Mesenchymal stem cell (in vitro differentiated cells and primary cell): ENCODE data around the gene FBXO2.

Source experiments
- DNase-seq: peaks from one replicate; pipeline ENCODE4 v3.0.0-alpha.2; 2013
- H2AFZ ChIP-seq: one replicate; pipeline ENCODE4 v1.6.1; 2013; ENCODE audit warnings: low read depth, mild to moderate bottlenecking, control low read depth, inconsistent platforms, low read length, moderate library complexity
- H2AK5ac ChIP-seq: 2 replicates; pipeline ENCODE4 v1.6.1; 2013; ENCODE audit warnings: low read length, moderate library complexity, mild to moderate bottlenecking, inconsistent platforms; ENCODE audit not compliant: severe bottlenecking
- H2BK120ac ChIP-seq: one replicate; pipeline ENCODE4 v1.6.1; 2013; ENCODE audit warnings: low read depth, mild to moderate bottlenecking, inconsistent platforms, low read length, moderate library complexity
- H2BK12ac ChIP-seq, 2 experiments: one replicate each; pipeline ENCODE4 v1.6.1; 2013; ENCODE audit warnings: inconsistent platforms in 2 of 2, low read length in 2 of 2, mild to moderate bottlenecking in 2 of 2, moderate library complexity in 2 of 2, control low read depth in 1 of 2
- H2BK15ac ChIP-seq: one replicate; pipeline ENCODE4 v1.6.1; 2013; ENCODE audit warnings: mild to moderate bottlenecking, low read depth, inconsistent platforms; ENCODE audit not compliant: poor library complexity, severe bottlenecking
- H2BK5ac ChIP-seq: 2 replicates; pipeline ENCODE4 v1.6.1; 2013; ENCODE audit warnings: low read depth, mild to moderate bottlenecking, low read length, control low read depth, inconsistent platforms; ENCODE audit not compliant: poor library complexity, severe bottlenecking
- H3K14ac ChIP-seq, 2 experiments: one replicate each; pipeline ENCODE4 v1.6.1; 2013; ENCODE audit warnings: inconsistent platforms in 2 of 2, low read length in 2 of 2, control low read depth in 1 of 2, mild to moderate bottlenecking in 1 of 2, moderate library complexity in 1 of 2
- H3K18ac ChIP-seq, 2 experiments: one replicate each; pipeline ENCODE4 v1.6.1; 2013; ENCODE audit warnings: inconsistent platforms in 2 of 2, low read length in 2 of 2, control low read depth in 1 of 2, low read depth in 1 of 2, mild to moderate bottlenecking in 1 of 2
- H3K23ac ChIP-seq, 2 experiments: one replicate each; pipeline ENCODE4 v1.6.1; 2013; ENCODE audit warnings: inconsistent platforms in 2 of 2, low read length in 2 of 2, mild to moderate bottlenecking in 2 of 2, moderate library complexity in 2 of 2, control low read depth in 1 of 2
- H3K27ac ChIP-seq: 2 replicates; pipeline ENCODE4 v1.5.1; 2013; ENCODE audit warnings: mild to moderate bottlenecking, moderate library complexity, low read length, control low read depth, inconsistent platforms; ENCODE audit not compliant: poor library complexity, severe bottlenecking
- H3K27me3 ChIP-seq, 2 experiments: 2 replicates each; pipeline versions ENCODE4 v1.6.1 to v1.7.0; 2013; ENCODE audit warnings: low read length in 2 of 2, mild to moderate bottlenecking in 2 of 2, moderate library complexity in 2 of 2, control low read depth in 1 of 2, inconsistent platforms in 1 of 2; ENCODE audit not compliant: control insufficient read depth in 1 of 2, insufficient read depth in 1 of 2
- H3K36me3 ChIP-seq, 2 experiments: 2 replicates each; pipeline versions ENCODE4 v1.6.1 to v1.7.0; 2013; ENCODE audit warnings: low read length in 2 of 2, control low read depth in 1 of 2, inconsistent platforms in 1 of 2, low read depth in 1 of 2, mild to moderate bottlenecking in 1 of 2; ENCODE audit not compliant: insufficient read depth in 2 of 2, control insufficient read depth in 1 of 2
- H3K4ac ChIP-seq, 2 experiments: one replicate each; pipeline ENCODE4 v1.6.1; 2013; ENCODE audit warnings: inconsistent platforms in 2 of 2, low read length in 2 of 2, mild to moderate bottlenecking in 2 of 2, moderate library complexity in 2 of 2, control low read depth in 1 of 2, low read depth in 1 of 2
- H3K4me1 ChIP-seq: 2 replicates; pipeline ENCODE4 v1.6.1; 2013; ENCODE audit warnings: low read depth, low read length, control low read depth; ENCODE audit not compliant: control insufficient read depth, insufficient read depth
- H3K4me2 ChIP-seq: 2 replicates; pipeline ENCODE4 v1.6.1; 2013; ENCODE audit warnings: low read length, mild to moderate bottlenecking, inconsistent platforms; ENCODE audit not compliant: poor library complexity, severe bottlenecking
- H3K4me3 ChIP-seq, 2 experiments: 2 replicates each; pipeline versions ENCODE4 v1.5.1 to v1.7.0; 2013; ENCODE audit warnings: low read length in 2 of 2, mild to moderate bottlenecking in 2 of 2, control low read depth in 1 of 2, low read depth in 1 of 2; ENCODE audit not compliant: insufficient read depth in 1 of 2
- H3K79me1 ChIP-seq: replicated peaks from 2 replicates; pipeline ENCODE4 v1.6.1; 2013; ENCODE audit warnings: mild to moderate bottlenecking, control low read depth, low read length, inconsistent platforms; ENCODE audit not compliant: poor library complexity, severe bottlenecking
- H3K9ac ChIP-seq: 2 replicates; pipeline ENCODE4 v1.7.0; 2013; ENCODE audit warnings: mild to moderate bottlenecking, low read length, moderate library complexity
- H3K9me3 ChIP-seq: 2 replicates; pipeline ENCODE4 v1.7.0; 2013; ENCODE audit warnings: mild to moderate bottlenecking, low read length; ENCODE audit not compliant: control insufficient read depth
- H4K8ac ChIP-seq: one replicate; pipeline ENCODE4 v1.6.1; 2013; ENCODE audit warnings: inconsistent platforms, mild to moderate bottlenecking, low read length, moderate library complexity
- H4K91ac ChIP-seq: one replicate; pipeline ENCODE4 v1.6.1; 2013; ENCODE audit warnings: mild to moderate bottlenecking, low read length, inconsistent platforms
- whole genome bisulfite sequencing: methylation state at CpG from one replicate; pipeline ENCODE4 v1.1.7; 2013; ENCODE audit warnings: mixed read lengths; 5-methylcytosine and 5-hydroxymethylcytosine counted together

Gene FBXO2

DNA sequence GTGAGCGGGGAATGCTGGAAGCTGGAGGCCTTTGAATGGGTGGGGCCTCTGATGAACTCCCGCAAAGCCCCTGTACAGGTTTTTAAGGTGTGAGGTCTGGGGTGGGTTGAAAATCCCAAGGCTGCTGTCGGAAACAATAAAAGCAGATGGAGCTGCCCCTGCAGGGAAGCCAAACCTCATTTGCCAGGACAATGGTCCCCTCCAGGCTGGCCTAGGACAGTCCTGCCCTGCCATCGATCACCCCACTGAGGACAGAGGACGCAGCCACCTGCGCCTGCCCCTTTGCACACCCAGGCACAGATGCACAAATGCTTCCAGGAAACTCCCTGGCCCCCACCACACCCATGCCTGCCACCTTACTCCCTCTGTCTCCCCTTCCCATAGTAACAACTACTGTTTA is 41.6 kb upstream of the FBXO2 start:
- Histone ChIP-seq H3K4me1 (peaks cover 25% of the 10 kb centered on the region), H3K4me2 (no peak overlapping the region), H3K9me3 (no peaks in the 10 kb centered on the region), H2BK15ac (no peak overlapping the region), H3K27ac (no peak overlapping the region), H3K4me3 (no peak overlapping the region), H3K14ac (no peak overlapping the region), H3K79me1 (no peaks in the 10 kb centered on the region), H3K9ac (no peak overlapping the region), H3K36me3 (peaks cover 0 to 3% of the 10 kb centered on the region in 2 experiments), H3K27me3 (peaks cover 66 to 67% of the 10 kb centered on the region in 2 experiments), H2BK12ac (no peak overlapping the region), H2BK5ac (no peak overlapping the region), H2BK120ac (no peak overlapping the region), H3K4ac (no peak overlapping the region), H4K8ac (no peak overlapping the region), H2AFZ (no peak overlapping the region), H3K23ac (no peak overlapping the region), H2AK5ac (no peak overlapping the region), H4K91ac (no peak overlapping the region), H3K18ac (no peak overlapping the region)
- no peak for DNase-seq
- 79% methylated on average over 6 of the region's 6 CpGs for WGBS

DNA sequence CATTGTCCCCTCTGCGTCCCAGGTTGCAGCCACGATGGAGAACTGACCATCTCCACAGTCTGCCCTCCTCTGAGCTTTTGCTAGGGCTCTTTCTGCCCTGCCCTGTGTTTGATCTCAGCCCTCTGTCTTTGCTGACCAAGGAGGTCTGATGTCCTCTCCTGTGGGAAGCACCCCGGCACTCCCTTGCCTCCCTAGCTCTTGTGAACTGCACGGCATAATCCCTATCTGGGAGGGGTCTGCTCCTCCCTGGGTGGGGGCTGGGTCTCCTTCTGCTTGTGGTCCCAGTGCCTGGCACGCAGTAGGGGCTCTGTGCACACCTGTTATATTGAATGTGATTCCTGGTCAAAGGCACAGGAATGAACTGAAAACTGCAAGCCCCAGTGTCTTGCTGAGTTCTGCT is 39.7 kb upstream of the FBXO2 start:
- Histone ChIP-seq H4K91ac (no peak overlapping the region), H2BK5ac (no peak overlapping the region), H2BK12ac (no peak overlapping the region), H3K4ac (no peak overlapping the region), H3K9ac (no peak overlapping the region), H3K27me3 (peaks cover 72 to 79% of the 10 kb centered on the region in 2 experiments), H3K4me3 (no peak overlapping the region), H3K79me1 (no peaks in the 10 kb centered on the region), H3K27ac (no peak overlapping the region), H3K4me1 (peaks cover 29% of the 10 kb centered on the region), H2AFZ (no peak overlapping the region), H2AK5ac (no peak overlapping the region), H3K36me3 (peaks cover 0 to 3% of the 10 kb centered on the region in 2 experiments), H3K14ac (no peak overlapping the region), H3K18ac (no peak overlapping the region), H2BK15ac (no peak overlapping the region), H4K8ac (no peak overlapping the region), H3K9me3 (no peaks in the 10 kb centered on the region), H2BK120ac (no peak overlapping the region), H3K4me2 (no peak overlapping the region), H3K23ac (no peak overlapping the region)
- WGBS, result 61% methylated on average over 5 of the region's 5 CpGs
- no peak for DNase-seq

DNA sequence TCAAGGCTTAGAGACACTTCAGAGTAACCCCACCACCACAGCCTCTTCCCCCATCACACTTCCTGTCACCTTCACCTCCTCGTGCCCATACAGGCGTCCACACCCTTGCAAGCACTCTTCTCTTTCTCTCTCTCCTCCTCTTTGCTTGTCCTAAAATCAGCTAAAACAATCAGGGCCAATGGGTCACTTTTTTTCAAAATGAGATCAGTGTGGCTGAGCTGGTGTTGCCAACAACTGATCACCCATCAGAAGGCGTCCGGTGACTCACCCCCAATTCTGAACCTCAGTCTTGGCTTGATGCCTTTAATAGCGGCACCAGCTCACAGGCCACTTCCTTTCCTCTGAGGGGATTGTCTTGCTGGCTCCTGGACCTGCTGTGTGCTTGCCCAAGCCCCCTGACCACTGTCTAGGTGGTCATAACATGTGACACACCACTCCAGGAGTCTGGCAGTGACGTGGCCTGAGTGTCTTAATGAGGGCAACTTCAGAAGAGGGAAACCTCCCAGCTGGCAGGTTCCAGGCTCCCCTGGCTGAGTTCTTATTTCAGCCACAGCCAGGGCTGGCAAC is 38.9 kb upstream of the FBXO2 start:
- Histone ChIP-seq H2BK5ac (no peak overlapping the region), H4K91ac (no peak overlapping the region), H3K4me1 (peaks cover 29% of the 10 kb centered on the region), H3K36me3 (peaks cover 0 to 3% of the 10 kb centered on the region in 2 experiments), H3K14ac (no peak overlapping the region), H2AFZ (no peak overlapping the region), H3K79me1 (no peaks in the 10 kb centered on the region), H2BK12ac (no peak overlapping the region), H2BK15ac (no peak overlapping the region), H3K4me3 (no peak overlapping the region), H3K27me3 (peaks cover 72 to 77% of the 10 kb centered on the region in 2 experiments), H3K27ac (no peak overlapping the region), H4K8ac (no peak overlapping the region), H3K4ac (no peak overlapping the region), H2AK5ac (no peak overlapping the region), H3K9me3 (no peaks in the 10 kb centered on the region), H3K18ac (no peak overlapping the region), H2BK120ac (no peak overlapping the region), H3K9ac (no peak overlapping the region), H3K4me2 (no peak overlapping the region), H3K23ac (no peak overlapping the region)
- DNase-seq, result peak; percentile 18
- 45% methylated on average over 6 of the region's 6 CpGs for WGBS

DNA sequence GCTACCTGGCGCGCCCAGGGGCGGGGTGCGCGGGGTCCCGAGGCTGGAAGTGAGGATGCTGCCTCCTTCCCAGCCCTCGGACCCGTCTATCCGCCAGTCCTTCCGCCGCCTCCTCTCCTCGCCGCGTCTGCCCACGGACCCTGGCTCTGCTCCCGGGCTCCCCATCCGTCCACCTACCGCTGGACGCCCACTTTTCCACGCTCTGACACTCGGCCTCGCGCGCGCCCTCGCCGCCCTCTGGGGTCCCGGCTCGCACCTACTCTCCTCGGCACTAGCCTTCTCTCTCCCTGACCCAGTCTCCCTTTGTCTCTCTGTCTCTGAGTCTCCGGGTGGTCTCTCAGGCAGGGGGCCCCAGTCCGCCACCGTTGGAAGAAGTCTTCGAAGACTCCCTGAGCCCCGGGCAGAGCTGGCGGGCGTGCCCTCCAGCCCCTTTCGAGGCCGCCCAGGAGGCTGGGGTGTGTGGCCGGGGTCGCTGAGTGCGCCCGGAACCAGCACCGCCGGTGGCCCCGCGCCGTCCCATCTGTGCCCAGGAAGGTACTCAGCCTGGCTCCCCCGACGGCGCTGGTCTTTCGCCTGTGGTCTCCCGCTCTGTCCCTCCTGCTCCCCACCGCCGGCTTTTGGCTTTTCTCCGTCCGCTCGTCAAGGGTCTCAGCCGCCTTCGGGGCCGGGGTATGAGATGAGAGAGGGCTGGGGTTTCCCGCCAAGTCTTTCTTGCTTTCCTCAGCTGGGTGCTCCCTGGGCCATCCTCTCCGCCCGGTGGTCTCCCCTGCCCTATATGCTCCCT is 37.9 kb upstream of the FBXO2 start:
- no peak overlapping the region for H2BK5ac ChIP-seq
- H3K23ac ChIP-seq, result no peak overlapping the region
- H2AK5ac ChIP-seq, result no peak overlapping the region
- peaks cover 0 to 3% of the 10 kb centered on the region in 2 experiments for H3K36me3 ChIP-seq
- H3K14ac ChIP-seq, result no peak overlapping the region
- no peak overlapping the region for H4K91ac ChIP-seq
- H3K4me2 ChIP-seq, result no peak overlapping the region
- H2AFZ ChIP-seq, result no peak overlapping the region
- H3K79me1 ChIP-seq, result no peaks in the 10 kb centered on the region
- WGBS, result 7% methylated on average over 58 of the region's 64 CpGs
- DNase-seq, result no peak
- H3K18ac ChIP-seq, result no peak overlapping the region
- no peak overlapping the region for H3K9ac ChIP-seq
- no peak overlapping the region for H3K27ac ChIP-seq
- no peak overlapping the region for H2BK120ac ChIP-seq
- H2BK15ac ChIP-seq, result no peak overlapping the region
- H3K4me3 ChIP-seq, result no peak overlapping the region
- H4K8ac ChIP-seq, result no peak overlapping the region
- H3K4me1 ChIP-seq, result peaks cover 29% of the 10 kb centered on the region
- no peak overlapping the region for H3K4ac ChIP-seq
- no peak overlapping the region for H2BK12ac ChIP-seq
- H3K9me3 ChIP-seq, result no peaks in the 10 kb centered on the region
- H3K27me3 ChIP-seq, result peaks cover 72 to 73% of the 10 kb centered on the region in 2 experiments
